Hepatocyte (in vitro differentiated cells): ENCODE data around the gene CUX1. TPM values are rescaled to one million over a fixed set of nuclear protein-coding genes. Genes with fewer than 3 reads are reported as not detected.
"Not testable (repeated sequence)": the region's sequence is repeated elsewhere in the genome, so short reads cannot be mapped to it uniquely, and the experiment has no call there.

Source experiments
- DNase-seq: peaks from one replicate; pipeline ENCODE4 v3.0.0-alpha.2; 2016; ENCODE audit warnings: low spot score
- H2AFZ ChIP-seq: fragments of 200-600 bp; sonication (generic); 2 replicates; pipeline ENCODE4 v1.6.0; 2016; ENCODE audit warnings: antibody characterized with exemption, mild to moderate bottlenecking
- H3K27ac ChIP-seq: fragments of 200-600 bp; sonication (generic); 2 replicates; pipeline ENCODE4 v1.5.1; 2016; ENCODE audit warnings: mild to moderate bottlenecking
- H3K27me3 ChIP-seq: fragments of 200-600 bp; sonication (generic); 2 replicates; pipeline ENCODE4 v1.6.1; 2016
- H3K36me3 ChIP-seq: fragments of 200-600 bp; sonication (generic); replicated peaks from 2 replicates; pipeline ENCODE4 v1.5.1; 2016; ENCODE audit warnings: low read depth; ENCODE audit not compliant: insufficient read depth
- H3K4me1 ChIP-seq: fragments of 200-600 bp; sonication (generic); 2 replicates; pipeline ENCODE4 v1.5.1; 2016; ENCODE audit warnings: mild to moderate bottlenecking, moderate library complexity; ENCODE audit not compliant: insufficient read depth
- H3K4me2 ChIP-seq: fragments of 200-600 bp; sonication (generic); 2 replicates; pipeline ENCODE4 v1.6.0; 2016
- H3K4me3 ChIP-seq: fragments of 200-600 bp; sonication (generic); 2 replicates; pipeline ENCODE4 v1.5.1; 2016; ENCODE audit warnings: mild to moderate bottlenecking
- H3K79me2 ChIP-seq: fragments of 200-600 bp; sonication (generic); 2 replicates; pipeline ENCODE4 v1.6.0; 2017; ENCODE audit warnings: mild to moderate bottlenecking
- H3K9me2 ChIP-seq: fragments of 200-600 bp; sonication (generic); replicated peaks from 2 replicates; pipeline ENCODE4 v1.6.0; 2017; ENCODE audit warnings: mild to moderate bottlenecking; ENCODE audit not compliant: insufficient read depth
- H3K9me3 ChIP-seq: fragments of 200-600 bp; sonication (generic); 2 replicates; pipeline ENCODE4 v1.5.1; 2016; ENCODE audit warnings: low read depth, mild to moderate bottlenecking
- H4K20me1 ChIP-seq: fragments of 200-600 bp; sonication (generic); 2 replicates; pipeline ENCODE4 v1.6.0; 2016; ENCODE audit warnings: mild to moderate bottlenecking; ENCODE audit not compliant: insufficient read depth, poor library complexity, severe bottlenecking
- EZH2 ChIP-seq: fragments of 200-600 bp; sonication (generic); IDR thresholded peaks from 2 replicates; pipeline ENCODE4 v1.6.1; 2016; ENCODE audit warnings: antibody characterized with exemption, mild to moderate bottlenecking, borderline replicate concordance
- EZH2phosphoT487 ChIP-seq: fragments of 200-600 bp; sonication (generic); IDR thresholded peaks from one replicate; pipeline ENCODE4 v1.6.1; 2018; ENCODE audit warnings: antibody characterized with exemption, mild to moderate bottlenecking, low read depth, moderate library complexity; ENCODE audit not compliant: unreplicated experiment, severe bottlenecking
- WGBS: methylation state at CpG from one replicate; pipeline ENCODE4 v1.1.6; 2016; ENCODE audit warnings: low lambda C conversion rate; ENCODE audit errors: missing lambda C conversion rate; 5-methylcytosine and 5-hydroxymethylcytosine counted together
- polyA plus RNA-seq: library from polyadenylated mRNA; unstranded; fragments of >200 nt; fragmentation: Nextera tagmentation; extraction: Ambion mirVana; gene quantifications from 2 replicates; pipeline ENCODE4 v1.2.1, GENCODE V29; 2016
- total RNA-seq: library from RNA; depleted of rRNA; stranded (reverse); fragments of >200 nt; gene quantifications from 2 replicates; pipeline ENCODE4 v1.2.3, GENCODE V29; 2014
- TF ChIP-seq, protein P1 (sequence below): fragments of 200-600 bp; sonication (generic); IDR thresholded peaks from 2 replicates; pipeline ENCODE4 v1.5.1; 2016; ENCODE audit warnings: antibody characterized with exemption, mild to moderate bottlenecking; ENCODE audit not compliant: poor library complexity

The CUX1 gene
- total and polyA plus RNA-seq, 2 experiments from 2014 or later, result 60.1 to 76.8 TPM

DNA sequence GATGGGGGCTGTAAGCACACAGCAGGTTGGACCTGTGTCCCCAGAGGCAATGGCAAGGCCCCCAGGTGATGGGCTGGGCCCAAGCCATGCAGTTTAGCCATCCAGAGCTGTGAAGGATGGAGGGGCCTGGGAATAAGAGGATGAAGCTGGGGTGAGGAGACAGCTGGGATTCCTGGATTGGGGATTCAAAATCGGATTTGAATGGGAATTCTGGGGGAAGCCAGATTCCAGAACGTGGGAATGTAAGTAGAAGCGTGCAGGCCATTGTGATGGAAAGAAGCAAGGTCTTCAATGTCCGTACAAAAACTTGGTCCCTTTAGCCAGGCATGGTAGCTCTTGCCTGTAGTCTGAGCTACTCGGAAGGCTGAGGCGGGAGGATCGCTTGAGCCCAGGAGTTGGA, 479.1 kb downstream of the CUX1 start:
- WGBS, result 91% methylated on average over 7 of the region's 7 CpGs
- Histone ChIP-seq H3K4me1 (no peaks in the 10 kb centered on the region), H3K79me2 (no peaks in the 10 kb centered on the region), H3K4me2 (no peak overlapping the region), H2AFZ (no peak overlapping the region), H3K4me3 (no peak overlapping the region), H3K9me2 (no peaks in the 10 kb centered on the region), H4K20me1 (no peaks in the 10 kb centered on the region), H3K9me3 (no peaks in the 10 kb centered on the region), H3K27me3 (no peaks in the 10 kb centered on the region), H3K27ac (no peak overlapping the region), H3K36me3 (no peaks in the 10 kb centered on the region)
- DNase-seq, result no peak
- TF ChIP-seq, protein P1, sequence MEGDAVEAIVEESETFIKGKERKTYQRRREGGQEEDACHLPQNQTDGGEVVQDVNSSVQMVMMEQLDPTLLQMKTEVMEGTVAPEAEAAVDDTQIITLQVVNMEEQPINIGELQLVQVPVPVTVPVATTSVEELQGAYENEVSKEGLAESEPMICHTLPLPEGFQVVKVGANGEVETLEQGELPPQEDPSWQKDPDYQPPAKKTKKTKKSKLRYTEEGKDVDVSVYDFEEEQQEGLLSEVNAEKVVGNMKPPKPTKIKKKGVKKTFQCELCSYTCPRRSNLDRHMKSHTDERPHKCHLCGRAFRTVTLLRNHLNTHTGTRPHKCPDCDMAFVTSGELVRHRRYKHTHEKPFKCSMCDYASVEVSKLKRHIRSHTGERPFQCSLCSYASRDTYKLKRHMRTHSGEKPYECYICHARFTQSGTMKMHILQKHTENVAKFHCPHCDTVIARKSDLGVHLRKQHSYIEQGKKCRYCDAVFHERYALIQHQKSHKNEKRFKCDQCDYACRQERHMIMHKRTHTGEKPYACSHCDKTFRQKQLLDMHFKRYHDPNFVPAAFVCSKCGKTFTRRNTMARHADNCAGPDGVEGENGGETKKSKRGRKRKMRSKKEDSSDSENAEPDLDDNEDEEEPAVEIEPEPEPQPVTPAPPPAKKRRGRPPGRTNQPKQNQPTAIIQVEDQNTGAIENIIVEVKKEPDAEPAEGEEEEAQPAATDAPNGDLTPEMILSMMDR, result no peak
- TF ChIP-seq EZH2phosphoT487, result no peak
- TF ChIP-seq EZH2, result no peak

DNA sequence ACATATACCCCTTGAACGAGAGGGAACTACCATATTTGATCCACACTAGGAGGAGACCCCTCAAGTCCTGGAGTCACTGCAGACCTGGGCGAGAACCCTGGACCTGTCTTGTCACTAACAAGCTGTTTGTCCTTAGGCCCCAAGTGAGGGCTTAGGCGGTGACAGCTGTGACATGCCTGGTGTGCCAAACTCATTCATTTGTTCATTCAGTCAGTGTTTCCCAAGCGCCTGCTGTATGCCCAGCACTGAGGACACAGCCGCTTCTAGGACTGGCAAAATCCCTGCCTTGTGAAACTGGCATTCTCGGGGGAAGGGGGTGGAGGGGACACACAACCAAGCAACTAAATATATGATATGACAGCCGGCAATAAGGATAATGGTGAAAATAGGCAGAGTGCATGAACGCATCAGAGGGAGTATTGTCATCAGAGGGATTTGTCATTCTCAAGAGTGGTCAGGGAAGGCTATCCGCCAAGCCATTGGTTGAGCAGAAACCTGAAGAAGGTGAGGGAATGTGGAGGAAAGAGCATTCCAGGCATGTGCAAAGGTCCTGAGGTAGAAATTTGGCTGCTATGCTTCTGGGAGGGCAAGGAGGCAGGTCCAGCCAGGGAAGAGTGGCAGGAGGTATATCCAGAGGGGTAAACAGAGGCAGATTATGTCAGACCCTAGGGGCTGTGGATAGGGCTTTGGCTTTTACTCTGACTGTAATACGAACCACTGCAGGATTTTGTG, 480.2 kb downstream of the CUX1 start:
- Histone ChIP-seq H3K27me3 (no peaks in the 10 kb centered on the region), H3K27ac (no peak overlapping the region), H3K9me2 (no peaks in the 10 kb centered on the region), H3K79me2 (no peaks in the 10 kb centered on the region), H3K4me2 (no peak overlapping the region), H3K4me1 (no peaks in the 10 kb centered on the region), H3K36me3 (no peaks in the 10 kb centered on the region), H2AFZ (no peak overlapping the region), H4K20me1 (no peaks in the 10 kb centered on the region), H3K4me3 (no peak overlapping the region), H3K9me3 (no peaks in the 10 kb centered on the region)
- TF ChIP-seq, protein P1, result no peak
- no peak for TF ChIP-seq EZH2
- TF ChIP-seq EZH2phosphoT487, result no peak
- no peak for DNase-seq
- WGBS, result 96% methylated on average over 10 of the region's 10 CpGs

DNA sequence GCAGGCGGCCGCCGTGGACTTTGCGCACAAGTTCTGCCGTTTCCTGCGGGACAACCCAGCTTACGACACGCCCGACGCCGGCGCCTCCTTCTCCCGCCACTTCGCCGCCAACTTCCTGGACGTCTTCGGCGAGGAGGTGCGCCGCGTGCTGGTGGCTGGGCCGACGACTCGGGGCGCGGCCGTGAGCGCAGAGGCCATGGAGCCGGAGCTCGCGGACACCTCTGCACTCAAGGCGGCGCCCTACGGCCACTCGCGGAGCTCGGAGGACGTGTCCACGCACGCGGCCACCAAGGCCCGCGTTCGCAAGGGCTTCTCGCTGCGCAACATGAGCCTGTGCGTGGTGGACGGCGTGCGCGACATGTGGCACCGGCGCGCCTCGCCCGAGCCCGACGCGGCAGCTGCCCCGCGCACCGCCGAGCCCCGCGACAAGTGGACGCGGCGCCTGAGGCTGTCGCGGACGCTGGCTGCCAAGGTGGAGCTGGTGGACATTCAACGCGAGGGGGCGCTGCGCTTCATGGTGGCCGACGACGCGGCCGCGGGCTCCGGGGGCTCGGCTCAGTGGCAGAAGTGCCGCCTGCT, 483.3 kb downstream of the CUX1 start:
- H2AFZ ChIP-seq, result no peak overlapping the region
- no peaks in the 10 kb centered on the region for H3K9me2 ChIP-seq
- DNase-seq, result no peak
- no peaks in the 10 kb centered on the region for H4K20me1 ChIP-seq
- WGBS, result 57% methylated on average over 51 of the region's 84 CpGs
- no peak overlapping the region for H3K27ac ChIP-seq
- no peaks in the 10 kb centered on the region for H3K27me3 ChIP-seq
- no peaks in the 10 kb centered on the region for H3K9me3 ChIP-seq
- H3K36me3 ChIP-seq, result no peaks in the 10 kb centered on the region
- H3K4me2 ChIP-seq, result no peak overlapping the region
- no peaks in the 10 kb centered on the region for H3K4me1 ChIP-seq
- H3K4me3 ChIP-seq, result no peak overlapping the region
- no peaks in the 10 kb centered on the region for H3K79me2 ChIP-seq
- TF ChIP-seq EZH2, result no peak
- TF ChIP-seq, protein P1, result peak; percentile 9
- TF ChIP-seq EZH2phosphoT487, result no peak

DNA sequence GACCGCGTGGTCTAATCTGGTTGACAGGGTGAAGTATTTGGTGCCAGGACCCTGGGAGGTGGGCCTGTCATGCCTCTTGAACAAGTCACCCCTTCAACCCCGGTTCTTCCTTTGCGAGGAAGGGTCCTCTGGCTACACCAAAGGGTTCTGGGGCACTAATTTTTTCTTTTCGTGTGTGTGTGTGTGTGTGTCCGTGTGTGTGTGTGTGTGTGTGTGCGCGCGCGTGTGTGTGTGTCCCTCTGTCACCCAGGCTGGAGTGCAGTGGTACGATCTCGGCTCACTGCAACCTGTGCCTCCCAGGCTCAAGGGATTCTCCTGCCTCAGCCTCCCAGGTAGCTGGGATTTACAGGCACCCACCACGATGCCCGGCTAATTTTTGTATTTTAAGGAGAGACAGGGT, 483.9 kb downstream of the CUX1 start:
- H3K4me3 ChIP-seq, H3K9me3 ChIP-seq, H3K79me2 ChIP-seq, H3K36me3 ChIP-seq, H3K27me3 ChIP-seq, H3K9me2 ChIP-seq, DNase-seq, H3K27ac ChIP-seq, H3K4me1 ChIP-seq, H3K4me2 ChIP-seq, H4K20me1 ChIP-seq, H2AFZ ChIP-seq: not testable (repeated sequence)
- WGBS, result 96% methylated on average over 14 of the region's 14 CpGs
